ENCODE data around the gene LIPT1. TPM values are rescaled to one million over a fixed set of nuclear protein-coding genes. Genes with fewer than 3 reads are reported as not detected.

Gene LIPT1
- total and polyA plus RNA-seq, 2 of the 4 experiments (the other 2 are of a cell fraction): 3.2 to 3.5 TPM

GRCh38 chr2:99139003-99139402, 15.8 kb upstream of the LIPT1 start:
- intact Hi-C loops (cut with micrococcal nuclease): no loop called here

More at GRCh38 chr2:99139003-99139402, 15.8 kb upstream of the LIPT1 start:
- Histone ChIP-seq H4K20me1 (ENCODE audit: insufficient read depth, low read length) (no peaks in the 10 kb centered on the region), H3K79me1 (ENCODE audit: low read depth in 1 of 2, low read length in 2 of 2) (no peaks in the 10 kb centered on the region), H3K18ac (ENCODE audit: low read depth, low read length) (no peak overlapping the region), H3K23ac (ENCODE audit: low read depth, low read length) (no peak overlapping the region), H2BK20ac (ENCODE audit: low read depth, low read length) (no peak overlapping the region), H4K91ac (ENCODE audit: insufficient read depth, low read depth, low read length) (no peak overlapping the region), H3K9ac (ENCODE audit: low read depth, low read length) (no peak overlapping the region), H3K56ac (ENCODE audit: extremely low read depth, insufficient read depth, low read length) (no peak overlapping the region), H4K8ac (ENCODE audit: low read depth in 2 of 2, low read length in 2 of 2) (no peak overlapping the region), H3K27ac (ENCODE audit: insufficient read depth, low read length) (no peak overlapping the region), H4K5ac (ENCODE audit: low read depth, low read length) (no peak overlapping the region), H2AFZ (replicated peaks; ENCODE audit: low read length, poor library complexity) (no peak overlapping the region), H2AK5ac (ENCODE audit: low read depth, low read length) (no peak overlapping the region), H3K27me3 (ENCODE audit: control insufficient read depth, insufficient read depth, low read length) (peaks cover 2% of the 10 kb centered on the region), H3K9me3 (ENCODE audit: control insufficient read depth, insufficient read depth, low read length) (no peaks in the 10 kb centered on the region), H2AK9ac (replicated peaks; ENCODE audit: low read depth, low read length, poor library complexity) (no peak overlapping the region), H3K4ac (ENCODE audit: low read depth, low read length) (no peak overlapping the region), H2BK15ac (ENCODE audit: low read depth, low read length) (no peak overlapping the region), H2BK5ac (ENCODE audit: low read depth, low read length, poor library complexity, severe bottlenecking) (no peak overlapping the region), H2BK120ac (ENCODE audit: low read depth, low read length) (no peak overlapping the region), H3K36me3 (ENCODE audit: control insufficient read depth, insufficient read depth, low read length) (no peaks in the 10 kb centered on the region), H3K4me2 (ENCODE audit: low read depth, low read length) (no peak overlapping the region), H3K4me1 (ENCODE audit: control insufficient read depth, insufficient read depth, low read length) (no peaks in the 10 kb centered on the region; the same call in 1 of the 2 replicates), H3K9me1 (ENCODE audit: insufficient read depth, low read length) (no peaks in the 10 kb centered on the region; the same call in 1 of the 2 replicates), H3K4me3 (ENCODE audit: insufficient read depth, low read depth, low read length) (no peak overlapping the region), H3K14ac (replicated peaks; ENCODE audit: low read depth, low read length) (no peak overlapping the region)
- DNase-seq (no peak), ATAC-seq (ENCODE audit: low read depth) (no peak)
- TF ChIP-seq RFX5 (IDR thresholded peaks at IDR 0.05; ENCODE audit: low read depth, low read length) (no peak), POLR2A (IDR thresholded peaks at IDR 0.05; ENCODE audit: low read depth, low read length) (no peak), CEBPB (IDR thresholded peaks at IDR 0.05; ENCODE audit: low read depth, low read length) (no peak), NFE2L2 (IDR thresholded peaks at IDR 0.05; ENCODE audit: low read depth, low read length) (no peak), FOS (IDR thresholded peaks at IDR 0.05; ENCODE audit: low read depth, low read length) (no peak), CHD1 (IDR thresholded peaks at IDR 0.05; ENCODE audit: low read depth, low read length) (no peak), RAD21 (IDR thresholded peaks at IDR 0.05; ENCODE audit: low read length) (no peak)
- ChIA-PET POLR2A (ENCODE audit: unreplicated experiment) (no interaction called here), CTCF (interaction anchor here (0.6 kb wide), 1 partner anchor 275 kb away, joined by 4 read pairs; no protein-coding TSS in a partner anchor)
- WGBS, 2 experiments (ENCODE audit: extremely low coverage in 2 of 2, insufficient read length in 1 of 2): 100% methylated on average over 1 of the region's 4 CpGs; no CpG with 5 or more reads in 1 of the 2 experiments
- dilution Hi-C loops (cut with HindIII; ENCODE audit: low sequenced_read_pairs, unreplicated experiment) (no loop called here), in situ Hi-C loops (cut with MboI; ENCODE audit: low sequenced_read_pairs) (no loop called here)
- BruUV-seq (replicated peaks): no TSS peak

All from IMR-90 (cell line).